OCI-LY3 (cell line): ENCODE data around the gene SVEP1.

ENCODE experiments used
- H2AFZ ChIP-seq: fragments of 200-600, 300-600 bp; shearing (Covaris generic); 2 replicates; pipeline ENCODE4 v1.6.0; 2014; ENCODE audit warnings: antibody characterized with exemption, low read depth, low read length
- H3K27ac ChIP-seq: fragments of 200-600, 300-600 bp; sonication (generic); 2 replicates; pipeline ENCODE4 v1.5.1; 2014; ENCODE audit warnings: mild to moderate bottlenecking, low read length, moderate library complexity, mixed read lengths
- H3K27me3 ChIP-seq: fragments of 200-600, 300-600 bp; sonication (generic); 2 replicates; pipeline ENCODE4 v1.6.1; 2014; ENCODE audit warnings: low read depth, low read length, mixed read lengths
- H3K36me3 ChIP-seq: fragments of 200-600, 300-600 bp; sonication (generic); replicated peaks from 2 replicates; pipeline ENCODE3; 2014; ENCODE audit warnings: low read depth, low read length, mixed read lengths
- H3K4me1 ChIP-seq: fragments of 300-600, 200-600 bp; sonication (generic); 2 replicates; pipeline ENCODE4 v1.6.1; 2014; ENCODE audit warnings: low read length, mixed read lengths
- H3K4me2 ChIP-seq: fragments of 200-600, 300-600 bp; sonication (generic); 2 replicates; pipeline ENCODE4 v1.6.1; 2014; ENCODE audit warnings: low read length, mixed read lengths
- H3K4me3 ChIP-seq: fragments of 300-600, 200-600 bp; sonication (generic); 2 replicates; pipeline ENCODE4 v1.5.1; 2014; ENCODE audit warnings: antibody characterized with exemption, mild to moderate bottlenecking, low read length, moderate library complexity
- H3K79me2 ChIP-seq: fragments of 300-600, 200-600 bp; shearing (Covaris generic); 2 replicates; pipeline ENCODE4 v1.6.1; 2014; ENCODE audit warnings: mild to moderate bottlenecking, low read length, mixed read lengths
- H3K9ac ChIP-seq: fragments of 300-600, 200-600 bp; shearing (Covaris generic); 2 replicates; pipeline ENCODE4 v1.6.0; 2014; ENCODE audit warnings: mild to moderate bottlenecking, low read length, moderate library complexity
- H3K9me3 ChIP-seq: fragments of 200-600, 300-600 bp; shearing (Covaris generic); 2 replicates; pipeline ENCODE4 v1.6.1; 2014; ENCODE audit warnings: low read length, mixed read lengths; ENCODE audit not compliant: insufficient read depth
- H4K20me1 ChIP-seq: fragments of 200-600, 300-600 bp; sonication (generic); 2 replicates; pipeline ENCODE4 v1.6.1; 2016; ENCODE audit warnings: low read length, mixed read lengths; ENCODE audit not compliant: insufficient read depth
- CTCF ChIP-seq: fragments of 200-600, 300-600 bp; sonication (generic); IDR thresholded peaks from 2 replicates; pipeline ENCODE4 v1.5.1; 2014; ENCODE audit warnings: antibody characterized with exemption, low read length, low read depth
- EZH2phosphoT487 ChIP-seq: fragments of 200-600 bp; shearing (Covaris generic); IDR thresholded peaks from 2 replicates; pipeline ENCODE4 v1.6.1; 2018; ENCODE audit warnings: antibody characterized with exemption, mixed run types, low read depth

The SVEP1 gene

GRCh38 chr9:110543631-110544051, 35.9 kb downstream of the SVEP1 start:
- no peak overlapping the region for H3K4me2 ChIP-seq
- no peak for TF ChIP-seq EZH2phosphoT487
- TF ChIP-seq CTCF: no peak
- no peaks in the 10 kb centered on the region for H4K20me1 ChIP-seq
- H2AFZ ChIP-seq: no peak overlapping the region
- H3K36me3 ChIP-seq: no peaks in the 10 kb centered on the region
- H3K9me3 ChIP-seq: no peaks in the 10 kb centered on the region
- no peaks in the 10 kb centered on the region for H3K79me2 ChIP-seq
- no peaks in the 10 kb centered on the region for H3K4me1 ChIP-seq
- H3K27ac ChIP-seq: no peak overlapping the region
- no peak overlapping the region for H3K9ac ChIP-seq
- no peak overlapping the region for H3K4me3 ChIP-seq
- H3K27me3 ChIP-seq: no peaks in the 10 kb centered on the region

- Histone ChIP-seq H3K9me3 (no peaks in the 10 kb centered on the region), H3K4me1 (no peaks in the 10 kb centered on the region), H3K27me3 (no peaks in the 10 kb centered on the region), H3K4me3 (no peak overlapping the region), H3K27ac (no peak overlapping the region), H3K4me2 (no peak overlapping the region), H3K79me2 (no peaks in the 10 kb centered on the region), H3K9ac (no peak overlapping the region), H3K36me3 (no peaks in the 10 kb centered on the region), H2AFZ (no peak overlapping the region), H4K20me1 (no peaks in the 10 kb centered on the region)
- TF ChIP-seq CTCF (no peak), EZH2phosphoT487 (no peak)
Observed at GRCh38 chr9:110541950-110542349, 37.6 kb downstream of the SVEP1 start.

- Histone ChIP-seq H3K9me3 (no peaks in the 10 kb centered on the region), H3K79me2 (no peaks in the 10 kb centered on the region), H3K27me3 (no peaks in the 10 kb centered on the region), H3K4me2 (no peak overlapping the region), H3K36me3 (no peaks in the 10 kb centered on the region), H3K27ac (no peak overlapping the region), H3K4me1 (no peaks in the 10 kb centered on the region), H3K4me3 (no peak overlapping the region), H3K9ac (no peak overlapping the region), H4K20me1 (no peaks in the 10 kb centered on the region), H2AFZ (no peak overlapping the region)
- TF ChIP-seq EZH2phosphoT487 (no peak), CTCF (no peak)
Observed at GRCh38 chr9:110538647-110539041, 40.9 kb downstream of the SVEP1 start.

- Histone ChIP-seq H3K79me2 (no peaks in the 10 kb centered on the region), H3K4me1 (no peaks in the 10 kb centered on the region), H2AFZ (no peak overlapping the region), H3K4me2 (no peak overlapping the region), H3K27ac (no peak overlapping the region), H3K36me3 (no peaks in the 10 kb centered on the region), H3K27me3 (no peaks in the 10 kb centered on the region), H3K4me3 (no peak overlapping the region), H3K9ac (no peak overlapping the region), H3K9me3 (no peaks in the 10 kb centered on the region), H4K20me1 (no peaks in the 10 kb centered on the region)
- TF ChIP-seq EZH2phosphoT487: no peak
- no peak for TF ChIP-seq CTCF
Observed at GRCh38 chr9:110537841-110538646, 41.5 kb downstream of the SVEP1 start.
